Measurements from ENCODE around the gene TMEM220. TPM values are rescaled to one million over a fixed set of nuclear protein-coding genes. Genes with fewer than 3 reads are reported as not detected.

TMEM220 gene
- total RNA-seq, 2 experiments from 2014 or later, result 2.9 to 3.2 TPM

- DNase-seq (peak in 11 of 14 experiments; percentile 2 to 78 (median 15)), ATAC-seq (ENCODE audit: poor library complexity) (peak; percentile 58)
- peak overlapping the region; percentile 27 for H3K4me3 ChIP-seq (ENCODE audit: low read length)
- ChIA-PET CTCF (interaction anchor here (1.8 kb wide), 1 partner anchor 16 kb away, joined by 10 read pairs; no protein-coding TSS in a partner anchor), POLR2A (interaction anchor here (0.8 to 2.1 kb wide), 9 partner anchors 12 to 1297 kb away, joined by 3 to 8 read pairs (median 5); partner anchors contain the start of genes TMEM220 and ZNF18)
- peaks cover 46% of the 10 kb centered on the region for H3K4me1 ChIP-seq (ENCODE audit: insufficient read depth, low read length)
- H3K9me3 Mint-ChIP-seq, result no peaks in the 10 kb centered on the region
- H3K4me3 Mint-ChIP-seq, result peak overlapping the region; percentile 84
- H3K27me3 ChIP-seq (ENCODE audit: control insufficient read depth in 1 of 2, insufficient read depth in 2 of 2, low read length in 2 of 2), result no peaks in the 10 kb centered on the region
- H3K9me3 ChIP-seq (ENCODE audit: control insufficient read depth in 1 of 2, insufficient read depth in 1 of 2, low read length in 2 of 2), result no peaks in the 10 kb centered on the region
- intact Hi-C loops (cut with DNase I, micrococcal nuclease), result loop anchor here in 1 of 2 experiments (5.0 kb wide), 1 partner anchor 1322 kb away; the partner anchor contains the start of gene MAP2K4
- H3K27me3 Mint-ChIP-seq, result no peaks in the 10 kb centered on the region
- peak overlapping the region; percentile 95 for H3K27ac Mint-ChIP-seq
- peaks cover 6% of the 10 kb centered on the region for H3K36me3 ChIP-seq (ENCODE audit: insufficient read depth, low read length)
- H3K4me1 Mint-ChIP-seq (ENCODE audit: low read depth), result peaks cover 72% of the 10 kb centered on the region
- no peak for TF ChIP-seq CTCF (IDR thresholded peaks at IDR 0.05)
- peak overlapping the region; percentile 59 to 67 for H3K27ac ChIP-seq (ENCODE audit: low read depth in 1 of 2, low read length in 2 of 2)
- peaks cover 68% of the 10 kb centered on the region for H3K36me3 Mint-ChIP-seq (ENCODE audit: low read depth)
Measured at GRCh38 chr17:10699856-10700255, 30.0 kb downstream of the TMEM220 start.

- Mint-ChIP-seq H3K27ac (peak overlapping the region; percentile 95), H3K27me3 (no peaks in the 10 kb centered on the region), H3K4me3 (peak overlapping the region; percentile 94), H3K36me3 (ENCODE audit: low read depth) (peaks cover 71% of the 10 kb centered on the region), H3K9me3 (no peaks in the 10 kb centered on the region), H3K4me1 (ENCODE audit: low read depth) (peaks cover 71% of the 10 kb centered on the region)
- no peak for ATAC-seq (ENCODE audit: poor library complexity)
- TF ChIP-seq CTCF (IDR thresholded peaks at IDR 0.05), result no peak
- ChIA-PET CTCF (no interaction called here), POLR2A (interaction anchor here (1.0 to 2.1 kb wide), 2 partner anchors 32 to 39 kb away, joined by 3 to 7 read pairs; no protein-coding TSS in a partner anchor)
- intact Hi-C loops (cut with DNase I, micrococcal nuclease), result loop anchor here in 1 of 2 experiments (5.0 kb wide), 1 partner anchor 1324 kb away; the partner anchor contains the start of gene MAP2K4
- Histone ChIP-seq H3K4me3 (ENCODE audit: low read length) (peak overlapping the region; percentile 81), H3K4me1 (ENCODE audit: insufficient read depth, low read length) (peaks cover 42% of the 10 kb centered on the region), H3K36me3 (ENCODE audit: insufficient read depth, low read length) (peaks cover 15% of the 10 kb centered on the region), H3K9me3 (ENCODE audit: control insufficient read depth in 1 of 2, insufficient read depth in 1 of 2, low read length in 2 of 2) (no peaks in the 10 kb centered on the region), H3K27ac (ENCODE audit: low read depth in 1 of 2, low read length in 2 of 2) (peak overlapping the region; percentile 84 to 95), H3K27me3 (ENCODE audit: control insufficient read depth in 1 of 2, insufficient read depth in 2 of 2, low read length in 2 of 2) (no peaks in the 10 kb centered on the region)
- DNase-seq, result peak in 2 of 14 experiments; percentile 2 to 25
Measured at GRCh38 chr17:10698096-10698818, 31.6 kb downstream of the TMEM220 start.

- H3K27ac Mint-ChIP-seq, result peak within 1 kb of the TSS; percentile 95
Measured at GRCh38 chr17:10697092-10698081, 32.4 kb downstream of the TMEM220 start, which contains the start of the genes ADPRM and SCO1. Gene ADPRM, plus strand, starts transcription at chr17:10697594. Its CDS starts 7,333 bp downstream, at chr17:10704927. Gene SCO1, minus strand, starts transcription at chr17:10697533. Its CDS starts 26 bp downstream, at chr17:10697507.

More at GRCh38 chr17:10697092-10698081, 32.4 kb downstream of the TMEM220 start, which contains the start of the genes ADPRM and SCO1:
- DNase-seq (peak; percentile 76 to 95 (median 86)), ATAC-seq (ENCODE audit: poor library complexity) (peak; percentile 84)
- TF ChIP-seq CTCF (IDR thresholded peaks at IDR 0.05), result no peak
- no peaks in the 10 kb centered on the region for H3K9me3 Mint-ChIP-seq
- Histone ChIP-seq H3K27me3 (ENCODE audit: control insufficient read depth in 1 of 2, insufficient read depth in 2 of 2, low read length in 2 of 2) (no peaks in the 10 kb centered on the region), H3K36me3 (ENCODE audit: insufficient read depth, low read length) (peaks cover 23% of the 10 kb centered on the region), H3K27ac (ENCODE audit: low read depth in 1 of 2, low read length in 2 of 2) (peak within 1 kb of the TSS; percentile 84 to 95), H3K9me3 (ENCODE audit: control insufficient read depth in 1 of 2, insufficient read depth in 1 of 2, low read length in 2 of 2) (no peaks in the 10 kb centered on the region), H3K4me3 (ENCODE audit: low read length) (peak within 1 kb of the TSS; percentile 81), H3K4me1 (ENCODE audit: insufficient read depth, low read length) (peaks cover 39% of the 10 kb centered on the region)
- peaks cover 70% of the 10 kb centered on the region for H3K4me1 Mint-ChIP-seq (ENCODE audit: low read depth)
- peak within 1 kb of the TSS; percentile 94 for H3K4me3 Mint-ChIP-seq
- H3K36me3 Mint-ChIP-seq (ENCODE audit: low read depth), result peaks cover 77% of the 10 kb centered on the region
- CTCF ChIA-PET, result no interaction called here
- intact Hi-C loops (cut with DNase I, micrococcal nuclease), result loop anchor here in 1 of 2 experiments (5.0 kb wide), 1 partner anchor 1325 kb away; the partner anchor contains the start of gene MAP2K4
- POLR2A ChIA-PET, result interaction anchor here (0.6 to 1.9 kb wide), 4 partner anchors 33 to 148 kb away, joined by 3 to 7 read pairs (median 4); partner anchors contain the start of gene TMEM220
- H3K27me3 Mint-ChIP-seq, result no peaks in the 10 kb centered on the region

Data from CD4-positive, alpha-beta T cell (primary cell).